GM18873 (cell line): ENCODE results near the gene RHPN2.
"Not testable (repeated sequence)": the region's sequence is repeated elsewhere in the genome, so short reads cannot be mapped to it uniquely, and the experiment has no call there.

Experiments
- ATAC-seq: cut with Tn5 transposase; IDR thresholded peaks from one replicate; pipeline ENCODE4 v1.9.1; 2021; ENCODE audit warnings: mild to moderate bottlenecking, moderate library complexity, moderate number of reproducible peaks; ENCODE audit not compliant: unreplicated experiment, low FRiP score

RHPN2 gene

DNA sequence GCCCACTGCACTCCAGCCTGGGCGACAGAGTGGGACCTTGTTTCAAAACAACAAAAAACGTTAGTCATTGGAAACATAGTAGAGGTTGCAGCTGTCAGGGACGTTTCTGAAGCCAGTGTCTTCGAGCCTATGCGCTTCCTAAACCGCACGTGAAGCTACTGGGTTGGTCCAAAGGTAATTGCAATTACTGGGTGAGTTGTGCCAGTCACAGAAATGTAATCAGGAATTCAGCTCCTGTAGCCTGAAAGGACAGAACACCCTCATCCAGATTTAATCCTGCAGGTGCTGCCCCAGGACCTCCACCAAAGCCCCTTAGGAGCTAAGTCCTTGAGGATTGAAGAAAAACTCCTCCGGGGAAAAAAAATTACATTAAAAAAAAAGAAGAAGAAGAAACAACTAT lies 2.4 kb upstream of the RHPN2 start:
- no peak for ATAC-seq

DNA sequence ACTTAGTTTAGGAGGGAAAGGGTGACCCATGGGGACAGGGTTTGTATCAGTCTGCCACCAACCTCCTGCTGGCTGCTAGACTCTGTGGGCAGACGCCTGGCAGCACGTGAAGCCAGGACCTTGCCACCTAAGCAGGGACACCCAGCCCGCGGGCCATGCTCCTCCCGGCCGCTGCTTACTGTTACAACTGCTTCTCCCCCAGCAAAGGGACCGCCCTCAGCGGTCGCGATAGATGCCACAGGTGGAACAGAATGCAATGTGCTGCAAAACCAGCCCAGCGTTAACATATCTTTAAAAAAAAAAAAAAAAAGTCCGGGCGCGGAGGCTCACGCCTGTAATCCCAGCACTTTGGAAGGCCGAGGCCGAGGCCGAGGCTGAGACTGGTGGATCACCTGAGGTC lies 1.9 kb upstream of the RHPN2 start:
- ATAC-seq = no peak

DNA sequence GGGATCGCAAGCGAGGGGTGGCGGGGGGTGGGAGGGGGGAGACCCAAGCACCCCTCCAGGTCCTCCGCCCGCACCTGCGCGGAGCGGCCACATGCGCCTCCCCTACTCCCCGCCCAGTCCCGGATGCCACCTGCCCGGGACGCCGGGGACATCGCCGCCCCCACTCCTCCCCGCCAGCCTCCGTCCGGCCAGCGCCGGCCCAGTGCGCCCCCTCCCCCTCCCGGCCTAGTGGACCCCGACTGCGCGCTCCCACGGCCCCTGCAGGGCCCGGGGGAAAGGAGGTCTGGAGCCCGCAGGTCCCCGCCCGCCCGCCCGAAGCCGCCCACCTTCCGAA lies 263 bp downstream of the RHPN2 start:
- ATAC-seq = no peak

GRCh38 chr19:33063753-33064457 lies 783 bp downstream of the RHPN2 start:
- ATAC-seq = no peak

DNA sequence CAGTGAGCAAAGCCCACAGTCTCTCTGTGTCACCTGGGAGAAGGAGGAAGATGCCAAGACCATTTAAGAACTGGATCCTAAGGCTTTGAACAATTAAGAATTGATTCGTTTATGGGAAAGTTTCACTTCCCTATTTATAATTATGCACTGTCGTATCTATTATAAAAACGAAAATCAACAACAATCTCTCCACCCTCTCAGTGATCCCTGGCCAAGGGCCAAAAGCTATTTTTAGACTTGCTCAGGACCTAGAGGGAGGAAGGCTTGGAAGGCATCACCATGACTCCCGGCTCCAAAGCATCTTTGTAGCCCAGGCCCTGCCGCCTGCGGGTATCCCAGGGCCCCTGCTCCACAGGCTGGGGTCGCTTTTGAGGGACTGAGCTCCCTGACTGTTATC lies 1.3 kb downstream of the RHPN2 start:
- ATAC-seq = no peak

- no peak for ATAC-seq
Measured at GRCh38 chr19:33062902-33063301, 1.8 kb downstream of the RHPN2 start.

DNA sequence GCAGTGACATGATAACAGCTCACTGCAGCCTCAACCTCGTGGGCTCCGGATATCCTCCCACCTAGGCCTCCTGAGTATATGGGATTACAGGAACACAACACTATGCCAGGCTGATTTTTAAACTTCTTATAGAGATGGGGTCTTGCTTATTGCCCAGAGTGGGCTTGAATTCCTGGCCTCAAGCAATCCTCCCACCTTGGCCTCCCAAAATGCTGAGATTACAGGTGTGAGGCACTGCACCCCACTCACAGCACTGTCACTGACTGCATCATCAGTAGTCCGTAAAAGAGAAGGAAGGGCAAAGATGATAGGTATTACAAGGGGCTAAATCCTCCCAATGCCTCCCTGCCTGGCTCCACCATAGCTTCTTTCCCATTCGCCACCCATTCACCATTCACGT lies 4.1 kb downstream of the RHPN2 start:
- ATAC-seq = no peak

DNA sequence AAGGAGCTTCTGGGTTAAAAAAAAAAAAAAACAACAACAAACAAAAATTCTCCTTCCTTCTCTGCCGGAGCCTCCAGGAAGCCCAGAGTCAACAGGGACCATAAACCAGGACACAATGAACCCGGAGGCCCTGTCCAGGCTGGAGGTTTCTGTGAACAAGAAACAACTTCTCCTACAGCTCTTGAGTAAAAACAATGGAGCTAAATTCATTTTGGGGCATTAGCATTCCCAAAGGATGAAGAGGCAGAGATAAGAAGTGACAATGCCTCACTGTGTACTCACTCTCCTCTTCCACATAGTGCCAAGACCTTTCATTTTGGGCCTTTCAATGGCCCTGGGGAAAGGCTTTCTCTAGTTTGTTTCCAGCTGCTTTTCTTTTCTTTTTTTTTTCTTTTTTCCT lies 9.0 kb downstream of the RHPN2 start:
- ATAC-seq = no peak

DNA sequence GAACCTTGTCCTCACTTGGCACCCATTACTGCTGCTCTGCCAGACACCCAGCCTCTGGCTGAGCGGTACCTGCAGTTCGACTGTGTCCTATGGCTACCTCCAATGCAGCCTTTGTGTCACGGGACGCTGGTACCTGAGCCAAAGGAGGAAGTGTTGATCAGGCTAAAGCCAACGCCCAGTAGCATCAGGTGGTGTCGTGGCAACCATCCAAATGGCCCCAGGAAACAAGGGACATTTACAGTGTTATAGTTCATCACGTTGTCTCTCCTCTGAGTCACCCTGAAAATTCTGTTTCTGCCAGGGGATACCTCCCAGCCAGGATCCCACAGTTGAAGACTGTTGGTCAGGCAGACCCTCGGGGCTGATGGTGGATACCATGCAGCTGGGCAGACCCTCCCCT lies 10.1 kb downstream of the RHPN2 start:
- ATAC-seq = no peak

DNA sequence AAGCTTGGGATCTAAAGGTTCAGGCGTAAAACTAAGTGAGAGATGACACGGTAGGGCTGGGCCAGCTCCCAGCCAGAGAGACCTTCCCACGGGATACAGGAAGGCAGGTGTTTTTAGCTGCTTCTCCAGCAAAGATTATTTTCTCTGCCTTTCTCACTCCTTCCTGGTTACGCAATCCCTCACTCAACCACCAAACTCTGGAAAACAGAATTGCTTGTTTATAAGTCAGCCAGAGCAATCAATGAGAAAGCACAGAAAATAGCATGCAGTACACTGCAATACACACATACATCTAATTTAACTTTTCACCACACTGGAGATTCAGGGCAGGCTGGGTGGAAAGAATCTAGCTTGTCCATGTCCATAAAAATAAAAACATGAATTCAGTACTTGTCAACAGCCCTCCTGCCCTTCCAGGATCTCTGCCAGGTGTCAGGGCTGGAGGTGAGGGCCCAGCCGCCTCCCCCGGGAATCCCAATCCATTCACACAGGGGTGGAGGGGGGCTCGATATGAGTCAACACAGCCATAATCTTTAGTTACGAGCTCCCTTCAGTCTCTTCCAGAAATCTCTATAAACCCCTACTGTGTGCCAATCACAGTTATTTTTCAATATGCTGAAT lies 12.2 kb downstream of the RHPN2 start:
- no peak for ATAC-seq

DNA sequence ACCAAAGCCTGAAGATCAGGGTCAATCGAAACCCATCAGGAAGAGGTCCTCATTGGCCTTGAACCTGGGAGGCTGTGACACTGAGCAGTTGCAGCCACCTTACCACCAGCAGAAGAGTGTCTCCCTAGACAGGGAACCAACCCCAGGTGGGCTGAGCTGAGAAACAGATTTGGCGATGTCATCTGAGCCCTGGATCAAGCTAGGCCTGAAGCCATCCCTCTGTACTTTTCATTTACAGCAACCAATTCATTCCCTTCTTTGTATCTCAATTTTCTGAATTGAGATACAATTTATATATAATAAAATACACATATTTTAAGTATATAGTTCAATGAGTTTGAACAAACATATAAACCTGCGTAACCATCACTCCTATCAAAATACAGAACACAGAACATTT lies 14.6 kb downstream of the RHPN2 start:
- no peak for ATAC-seq

- no peak for ATAC-seq
Measured at GRCh38 chr19:33048806-33049676, 15.6 kb downstream of the RHPN2 start.

- ATAC-seq = no peak
Measured at GRCh38 chr19:33047422-33047821, 17.3 kb downstream of the RHPN2 start.

DNA sequence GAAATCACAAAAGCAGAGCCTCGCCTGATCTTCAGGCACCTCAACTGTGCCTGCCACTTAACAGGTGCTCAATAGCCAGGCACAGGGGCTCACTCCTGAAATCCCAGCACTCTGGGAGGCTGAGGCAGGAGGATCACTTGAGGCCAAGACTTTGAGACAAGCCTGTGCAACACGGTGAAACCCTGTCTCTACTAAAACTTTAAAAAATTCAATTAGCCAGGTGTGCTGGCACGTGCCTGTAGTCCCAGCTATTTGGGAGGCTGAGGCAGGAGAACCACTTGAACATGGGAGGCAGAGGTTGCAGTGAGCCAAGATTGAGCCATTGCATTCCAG lies 22.9 kb downstream of the RHPN2 start:
- not testable (repeated sequence) for ATAC-seq

DNA sequence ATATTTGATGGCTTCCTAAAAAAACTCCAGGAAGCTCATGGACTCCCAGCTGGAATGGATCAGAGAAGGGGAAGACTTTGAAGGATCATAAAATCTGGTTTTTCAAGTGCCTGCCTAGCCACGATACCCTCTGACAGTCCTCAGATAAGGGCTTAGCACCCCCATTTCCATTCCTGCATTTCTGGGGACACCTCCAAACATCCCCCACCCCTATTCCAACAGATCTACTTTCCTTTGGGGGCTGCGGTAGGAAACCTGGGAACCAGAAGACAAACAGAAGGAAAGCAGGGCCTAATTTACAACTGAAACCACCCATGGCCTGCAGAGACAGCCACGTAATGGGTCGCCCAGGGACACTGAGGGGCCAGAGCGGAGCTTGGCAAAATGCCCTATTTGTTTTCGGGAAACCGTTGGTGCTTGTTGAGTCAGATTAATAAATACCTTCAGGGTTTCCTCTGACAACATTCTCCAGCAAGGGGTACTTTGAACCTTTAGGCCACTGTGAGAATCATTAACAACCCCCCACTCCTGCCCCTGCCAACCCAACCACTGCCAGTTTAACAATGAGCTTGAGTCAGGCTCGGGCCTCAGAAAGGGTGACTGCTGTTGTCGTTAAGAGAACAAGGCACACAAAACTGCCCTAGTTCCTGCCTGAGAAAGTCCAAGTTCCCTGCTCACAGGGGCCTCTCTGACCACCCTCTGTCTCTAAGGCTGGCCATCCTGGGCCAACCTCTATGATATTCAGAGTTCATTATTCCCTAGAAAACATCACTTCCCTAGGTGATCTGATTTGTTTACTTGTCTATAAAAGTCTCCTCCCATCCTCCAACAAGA lies 23.5 kb downstream of the RHPN2 start:
- no peak for ATAC-seq

DNA sequence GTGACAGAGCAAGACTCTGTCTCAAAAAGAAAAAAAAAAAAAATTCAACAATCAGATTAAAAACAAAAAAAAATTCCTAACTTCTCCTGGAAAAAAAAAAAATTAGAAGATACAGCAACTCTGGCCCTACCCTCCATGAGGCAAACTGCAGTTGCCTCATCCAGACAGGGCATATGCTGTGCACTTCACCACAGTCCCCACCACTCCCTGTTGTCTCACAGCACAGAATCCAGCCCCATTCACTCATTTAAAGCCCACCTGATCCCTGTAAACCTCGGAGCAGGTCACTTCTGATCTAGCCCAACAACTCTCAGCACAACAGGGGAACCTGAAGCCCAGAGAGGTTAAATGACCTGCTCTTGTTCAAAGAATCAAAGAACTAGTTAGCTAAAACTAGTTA lies 24.9 kb downstream of the RHPN2 start:
- ATAC-seq = no peak

GRCh38 chr19:33039108-33039599 lies 25.5 kb downstream of the RHPN2 start:
- ATAC-seq = no peak

DNA sequence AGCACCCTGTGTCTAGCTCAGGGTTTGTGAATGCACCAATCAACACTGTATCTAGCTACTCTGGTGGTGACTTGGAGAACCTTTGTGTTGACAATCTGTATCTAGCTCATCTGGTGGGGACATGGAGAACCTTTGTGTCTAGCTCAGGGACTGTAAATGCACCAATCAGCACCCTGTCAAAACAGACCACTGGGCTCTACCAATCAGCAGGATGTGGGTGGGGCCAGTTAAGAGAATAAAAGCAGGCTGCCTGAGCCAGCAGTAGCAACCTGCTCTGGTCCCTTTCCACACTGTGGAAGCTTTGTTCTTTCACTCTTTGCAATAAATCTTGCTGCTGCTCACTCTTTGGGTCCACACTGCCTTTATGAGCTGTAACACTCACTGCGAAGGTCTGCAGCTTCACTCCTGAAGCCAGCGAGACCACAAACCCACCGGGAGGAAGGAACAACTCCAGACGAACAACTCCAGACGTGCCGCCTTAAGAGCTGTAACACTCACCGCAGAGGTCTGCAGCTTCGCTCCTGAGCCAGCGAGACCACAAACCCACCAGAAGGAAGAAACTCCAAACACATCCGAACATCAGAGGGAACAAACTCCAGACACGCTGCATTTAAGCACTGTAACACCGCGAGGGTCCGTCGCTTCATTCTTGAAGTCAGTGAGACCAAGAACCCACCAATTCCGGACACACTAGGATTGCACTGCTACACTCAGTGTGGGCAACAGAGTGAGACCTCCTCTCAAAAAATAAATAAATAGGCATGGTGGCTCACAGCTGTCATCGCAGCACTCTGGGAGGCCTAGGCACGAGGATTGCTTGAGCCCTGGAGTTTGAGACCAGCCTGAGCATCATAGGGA lies 27.3 kb downstream of the RHPN2 start:
- ATAC-seq = not testable (repeated sequence)

DNA sequence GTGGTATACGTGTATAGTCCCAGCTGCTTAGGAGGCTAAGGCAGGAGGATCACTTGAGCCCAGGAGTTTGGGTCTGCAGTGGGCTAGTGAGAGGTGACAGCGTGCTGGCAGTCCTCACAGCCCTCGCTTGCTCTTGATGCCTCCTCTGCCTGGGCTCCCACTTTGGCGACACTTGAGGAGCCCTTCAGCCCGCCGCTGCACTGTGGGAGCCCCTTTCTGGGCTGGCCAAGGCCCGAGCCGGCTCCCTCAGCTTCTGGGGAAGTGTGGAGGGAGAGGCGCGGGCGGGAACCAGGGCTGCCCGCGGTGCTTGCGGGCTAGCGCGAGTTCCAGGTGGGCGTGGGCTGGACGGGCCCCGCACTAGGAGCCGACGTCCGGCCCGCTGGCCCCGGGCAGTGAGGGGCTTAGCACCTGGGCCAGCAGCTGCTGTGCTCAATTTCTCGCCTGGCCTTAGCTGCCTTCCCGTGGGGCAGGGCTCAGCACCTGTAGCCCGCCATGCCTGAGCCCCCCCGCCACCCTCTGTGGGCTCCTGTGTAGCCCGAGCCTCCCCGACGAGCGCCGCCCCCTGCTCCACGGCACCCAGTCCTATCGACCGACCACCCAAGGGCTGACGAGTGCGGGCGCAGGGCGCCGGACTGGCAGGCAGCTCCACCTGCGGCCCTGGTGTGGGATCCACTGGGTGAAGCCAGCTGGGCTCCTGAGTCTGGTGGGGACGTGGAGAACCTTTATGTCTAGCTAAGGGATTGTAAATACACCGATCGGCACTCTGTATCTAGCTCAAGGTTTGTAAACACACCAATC lies 28.1 kb downstream of the RHPN2 start:
- not testable (repeated sequence) for ATAC-seq
